DMS153 treated with DMSO at 0.1 percent for 48 hours (cell line): ENCODE results near the gene DESI1.
"Not testable (repeated sequence)": the region's sequence is repeated elsewhere in the genome, so short reads cannot be mapped to it uniquely, and the experiment has no call there.

Source experiments
- DNase-seq: peaks from one replicate; lab custom pipeline; 2025; ENCODE audit not compliant: unreplicated experiment; lab: John Stamatoyannopoulos, UW

DESI1 gene

DNA sequence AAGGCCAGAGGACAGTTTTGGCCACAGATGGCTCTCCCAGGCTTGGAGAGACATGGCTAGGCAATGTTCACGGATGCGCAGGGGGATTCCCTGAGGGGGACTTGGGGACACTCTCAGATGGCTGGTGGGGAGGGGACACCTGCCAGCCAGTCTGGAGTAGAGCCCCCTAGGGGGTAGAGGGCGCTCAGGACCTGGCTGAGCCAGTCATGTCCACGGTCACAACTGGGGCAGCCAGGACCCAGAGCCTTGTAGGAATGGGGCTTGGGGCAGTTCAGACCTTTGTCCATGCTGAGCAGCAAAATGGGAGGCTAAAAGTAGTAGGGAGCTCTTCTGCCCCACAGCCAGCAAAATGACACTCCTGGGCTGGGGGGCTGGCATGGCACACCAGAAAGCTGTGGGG lies 58.4 kb downstream of the DESI1 start:
- DNase-seq = no peak

DNA sequence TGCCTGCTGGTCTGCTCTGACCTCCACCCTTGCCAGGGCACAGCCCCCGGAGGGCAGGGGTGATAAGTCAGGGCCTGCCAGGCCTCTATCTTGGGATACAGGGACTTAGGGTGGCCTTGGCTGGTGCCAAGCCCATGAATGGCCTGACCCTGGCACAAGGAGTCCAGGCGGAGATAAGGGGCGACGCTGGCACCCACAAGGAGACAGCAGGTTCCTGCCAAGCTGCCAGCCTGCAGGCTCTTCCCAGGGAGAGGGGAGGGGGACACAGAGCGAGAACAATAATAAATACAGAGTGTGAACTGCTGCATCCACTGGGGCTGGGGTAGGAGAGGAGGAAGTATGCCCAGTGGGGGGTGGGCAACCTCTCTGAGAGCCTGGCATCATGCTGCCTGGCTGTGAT lies 59.1 kb downstream of the DESI1 start:
- DNase-seq = no peak

DNA sequence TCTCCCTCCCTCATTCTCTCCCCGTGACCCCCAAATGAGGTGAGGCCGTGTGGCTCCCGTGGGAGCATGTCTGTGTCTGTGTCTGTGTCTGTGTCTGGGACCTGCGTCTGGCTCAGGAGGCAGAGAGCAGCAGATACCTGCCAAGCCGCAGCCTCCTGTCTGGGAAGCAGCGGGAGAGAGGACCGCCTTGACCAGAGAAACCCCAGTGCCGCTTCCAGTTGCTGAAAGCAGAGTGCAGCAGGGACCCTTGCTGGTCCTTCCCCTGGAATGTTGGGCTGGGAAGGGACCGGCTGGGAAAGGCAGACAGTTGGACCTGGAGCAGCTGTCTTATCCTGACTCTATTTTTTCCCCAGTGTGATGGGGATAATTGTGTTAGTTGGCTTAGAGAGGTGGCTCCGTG lies 59.5 kb downstream of the DESI1 start:
- DNase-seq = no peak

DNA sequence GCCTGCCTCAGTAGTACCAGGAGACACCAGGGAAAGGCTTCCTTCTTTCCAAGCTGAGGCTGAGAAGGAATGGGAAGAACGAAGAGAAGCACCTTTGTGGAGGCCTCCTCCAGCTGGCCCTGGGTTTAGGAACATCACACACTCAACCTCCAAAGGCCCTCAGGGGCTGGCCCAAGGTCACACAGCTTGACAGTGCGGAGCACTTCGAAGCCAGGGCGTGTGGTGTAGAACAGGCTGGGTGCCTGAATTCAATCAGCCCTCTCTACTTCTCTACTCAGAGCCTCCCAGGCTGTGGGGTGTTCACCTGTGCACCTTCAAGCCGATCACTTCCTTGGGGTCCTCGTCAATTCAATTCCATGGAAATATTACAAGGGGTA lies 60.8 kb downstream of the DESI1 start:
- DNase-seq = no peak

DNA sequence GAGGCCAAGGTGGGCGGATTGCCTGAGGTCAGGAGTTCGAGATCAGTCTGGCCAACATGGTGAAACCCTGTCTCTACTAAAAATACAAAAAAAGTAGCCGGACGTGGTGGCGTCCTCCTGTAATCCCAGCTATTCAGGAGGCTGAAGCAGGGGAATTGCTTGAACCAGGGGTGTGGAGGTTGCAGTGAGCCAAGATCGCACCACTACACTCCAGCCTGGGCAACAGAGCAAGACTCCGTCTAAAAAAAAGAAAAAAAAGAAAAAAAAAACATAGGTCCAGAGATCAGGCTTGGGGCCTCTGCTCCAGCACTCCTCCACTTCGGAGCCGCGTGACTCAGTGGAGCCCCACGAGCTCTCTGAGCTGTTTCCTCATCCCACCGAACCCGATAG lies 62.6 kb downstream of the DESI1 start:
- not testable (repeated sequence) for DNase-seq

DNA sequence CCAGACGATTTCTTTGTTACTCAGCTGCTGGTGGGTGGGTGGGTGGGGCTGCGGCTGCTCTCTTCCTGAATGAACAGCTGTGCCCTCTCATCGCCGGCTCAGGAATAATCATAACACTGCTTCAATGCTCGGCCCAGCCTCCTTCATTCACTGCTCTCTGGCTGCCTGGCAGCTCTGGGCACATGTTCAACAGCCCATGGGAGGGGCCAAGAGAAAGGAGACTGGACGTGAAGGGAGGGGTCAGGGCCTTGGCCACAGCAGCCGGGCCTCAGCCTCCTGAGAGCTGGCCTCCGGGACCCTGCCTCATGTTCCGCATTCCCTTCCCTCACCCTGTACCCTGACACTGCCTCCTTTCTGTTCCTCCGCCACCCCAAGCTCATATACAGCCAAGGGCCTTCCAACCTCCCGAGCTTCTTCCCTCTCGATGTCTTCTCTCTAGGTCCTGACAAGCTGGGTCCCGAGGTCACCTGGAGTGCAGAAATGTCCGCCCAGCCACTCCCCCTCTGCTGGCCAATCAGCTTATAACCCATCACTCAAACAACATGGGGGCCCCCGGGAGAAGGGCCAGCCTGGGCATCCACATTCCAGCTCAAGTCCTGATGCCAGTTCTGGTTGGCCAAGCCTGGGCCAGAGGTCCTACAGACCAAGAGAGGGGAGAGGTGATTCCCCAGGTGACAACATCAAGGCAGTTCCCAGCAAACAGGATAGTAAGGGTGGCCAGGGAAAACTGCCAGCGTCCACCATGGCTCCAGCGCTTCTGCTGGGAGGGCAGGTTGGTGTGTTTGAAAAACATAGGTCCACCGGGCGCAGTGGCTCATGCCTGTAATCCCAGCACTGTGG lies 63.2 kb downstream of the DESI1 start:
- peak; percentile 7 for DNase-seq

DNA sequence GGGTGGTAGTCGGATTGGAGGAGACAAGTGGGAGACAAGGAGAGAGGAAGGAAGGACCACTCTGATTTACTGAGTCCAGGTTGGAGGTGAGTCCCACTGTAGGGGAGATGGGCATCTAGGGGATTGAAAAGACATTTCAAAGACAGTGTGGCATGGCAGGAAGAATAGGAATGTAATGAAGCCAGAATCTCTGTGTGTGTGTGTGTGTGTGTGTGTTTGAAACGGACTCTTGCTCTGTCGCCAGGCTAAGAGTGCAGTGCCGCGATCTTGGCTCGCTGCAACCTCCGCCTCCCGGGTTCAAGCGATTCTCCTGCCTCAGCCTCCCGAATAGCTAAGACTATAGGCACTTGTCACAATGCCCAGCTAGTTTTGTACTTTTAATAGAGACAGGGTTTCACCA lies 64.3 kb downstream of the DESI1 start:
- DNase-seq = no peak

DNA sequence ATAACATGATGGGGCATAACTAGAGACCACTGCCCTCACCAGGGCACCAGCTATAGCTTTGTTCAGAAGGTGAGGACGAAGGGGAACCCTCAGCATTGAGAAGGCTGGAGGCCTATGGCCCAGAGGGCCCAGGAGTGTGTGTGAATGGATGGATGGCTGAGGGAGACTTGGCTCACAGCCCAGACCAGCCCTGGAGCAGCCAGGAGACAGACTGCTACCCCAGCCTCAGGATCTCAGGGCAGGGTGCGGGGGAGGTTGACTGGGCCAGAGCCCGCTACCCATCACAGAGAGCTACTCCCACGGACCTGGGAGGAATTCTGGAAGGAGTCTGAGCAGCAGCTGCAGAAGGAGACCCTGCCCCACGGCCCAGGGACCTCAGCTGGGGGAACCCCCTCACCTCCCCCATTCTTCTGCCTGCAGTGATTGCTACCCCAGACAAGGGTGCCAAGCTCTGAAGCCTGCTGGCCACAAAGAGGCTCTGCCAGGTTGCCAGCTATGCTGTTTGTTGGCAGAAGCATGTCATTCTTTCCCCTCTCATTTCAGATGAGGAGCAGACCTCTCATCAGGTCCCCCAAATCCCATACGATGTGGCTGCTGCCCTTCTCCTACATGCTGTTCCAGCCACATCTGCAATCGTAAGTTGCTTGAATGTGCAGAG lies 65.4 kb downstream of the DESI1 start:
- no peak for DNase-seq

DNA sequence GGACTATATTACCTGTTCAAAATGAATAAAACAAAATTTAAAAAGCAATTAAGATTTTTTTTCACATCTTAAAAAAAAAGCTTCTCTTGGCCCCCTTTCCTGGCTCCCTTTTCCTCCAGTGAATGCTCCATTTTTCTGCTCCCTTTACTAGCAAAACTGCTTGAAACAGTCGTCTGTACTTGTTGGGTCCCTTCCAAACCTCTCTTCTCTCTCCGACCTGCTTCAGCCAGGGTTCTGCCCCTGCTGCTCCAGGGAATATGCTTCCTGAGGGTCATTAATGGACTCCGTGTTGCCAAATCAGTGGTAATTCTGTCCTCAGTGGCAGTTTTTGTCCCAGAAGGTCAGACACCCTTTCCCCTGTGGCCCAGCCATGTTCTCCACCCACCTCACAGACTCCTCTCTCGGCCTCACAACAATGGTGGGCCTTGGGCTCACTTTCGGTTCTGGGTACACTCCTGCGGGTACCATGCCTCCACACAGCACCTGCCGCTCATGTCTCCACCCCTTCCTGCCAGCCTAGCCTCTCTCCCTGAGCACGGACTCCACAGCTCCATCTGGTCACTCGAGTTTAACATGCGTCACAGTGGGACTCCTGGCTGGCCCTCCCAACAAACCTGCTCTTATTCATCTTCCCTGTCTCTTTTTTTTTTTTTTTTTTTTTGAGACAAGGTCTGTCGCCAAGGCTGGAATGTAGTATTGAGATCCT lies 68.8 kb downstream of the DESI1 start:
- no peak for DNase-seq

DNA sequence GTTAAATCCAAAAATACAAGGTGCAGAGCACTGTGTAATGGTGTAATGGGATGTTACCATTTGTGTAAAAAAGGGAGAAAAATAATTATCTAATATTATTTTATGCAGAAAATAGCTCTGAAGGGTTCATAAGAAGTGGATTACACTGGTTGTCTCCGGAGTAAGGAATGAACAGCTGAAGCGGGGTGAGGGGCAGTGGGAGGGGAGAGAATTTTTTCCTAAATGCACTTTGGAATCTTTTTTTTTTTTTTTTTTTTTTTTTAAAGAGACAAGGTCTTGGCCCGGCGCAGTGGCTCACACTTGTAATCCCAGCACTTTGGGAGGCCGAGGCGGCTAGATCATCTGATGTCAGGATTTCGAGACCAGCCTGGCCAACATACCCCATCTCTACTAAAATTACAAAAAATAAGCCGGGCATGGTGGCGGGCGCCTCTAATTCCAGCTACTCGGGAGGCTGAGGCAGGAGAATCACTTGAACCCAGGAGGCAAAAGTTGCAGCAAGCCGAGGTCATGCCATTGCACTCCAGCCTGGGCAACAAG lies 69.8 kb downstream of the DESI1 start:
- DNase-seq = no peak

DNA sequence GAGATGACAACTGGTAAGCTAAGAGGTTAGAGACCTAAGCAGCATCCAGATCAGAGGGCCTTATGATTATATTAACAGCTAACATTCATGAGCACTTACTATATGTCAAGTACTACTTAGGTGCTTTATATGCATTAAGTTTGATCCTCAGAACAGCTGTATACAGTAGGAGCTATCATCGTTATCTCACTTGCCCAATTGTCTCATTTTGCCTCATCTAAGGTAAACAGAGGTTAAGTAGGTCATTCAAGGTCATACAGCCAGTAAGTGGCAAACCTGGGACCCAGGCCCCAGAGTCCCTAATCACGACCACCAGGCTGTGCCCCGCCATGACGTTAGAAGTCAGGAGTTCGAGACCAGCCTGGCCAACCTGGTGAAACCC lies 72.0 kb downstream of the DESI1 start:
- DNase-seq = no peak
